K562 (cell line): ENCODE measurements around the gene AGFG2. TPM values are rescaled to one million over a fixed set of nuclear protein-coding genes. Genes with fewer than 3 reads are reported as not detected.

Experiments used
- ARHGAP35 ChIP-seq: fragments of 450-650 bp; IDR thresholded peaks from 2 replicates; pipeline ENCODE4 v1.6.1; 2018; ENCODE audit not compliant: partially characterized antibody
- CHCHD3 ChIP-seq: fragments of 250-450 bp; sonication (Bioruptor Pico); IDR thresholded peaks from 2 replicates; pipeline ENCODE4 v2.1.2; 2022; ENCODE audit warnings: mild to moderate bottlenecking
- HDAC8 ChIP-seq: fragments of 450-650 bp; IDR thresholded peaks from 2 replicates; pipeline ENCODE4 v1.6.1; 2016; ENCODE audit warnings: mild to moderate bottlenecking, missing genetic modification characterization, moderate library complexity, missing compliant biosample characterization
- KDM5B ChIP-seq: fragments of 200-600 bp; sonication (generic); IDR thresholded peaks from 2 replicates; pipeline ENCODE4 v1.6.1; 2012; ENCODE audit warnings: low read depth, mild to moderate bottlenecking, moderate library complexity, low read length, control low read depth, inconsistent platforms; ENCODE audit not compliant: insufficient replicate concordance
- RBM14 ChIP-seq: fragments of 200-400 bp; formaldehyde crosslinking; IDR thresholded peaks from 2 replicates; pipeline ENCODE4 v1.6.1; 2018; ENCODE audit warnings: low read depth, mild to moderate bottlenecking, low read length, moderate library complexity, borderline replicate concordance; ENCODE audit not compliant: insufficient read depth
- ZNF282 ChIP-seq: sonication (generic); formaldehyde crosslinking; IDR thresholded peaks from 2 replicates; pipeline ENCODE4 v1.8.1; 2023; ENCODE audit warnings: missing genetic modification reagents
- polyA plus RNA-seq, 8 experiments: library from polyadenylated mRNA; depleted of rRNA in 4 of 8; stranded (reverse) in 5 of 8; unstranded in 3 of 8; fragments of >200 nt; fragmentation: Nextera tagmentation in 2 of 8; fragmentation: Illumina TruSeq in 1 of 8; extraction: Ambion mirVana in 2 of 8; extraction: Trizol in 1 of 8; gene quantifications; 2 replicates each; pipeline versions ENCODE4 v1.2.1 to v1.2.3, GENCODE V29; 2011 to 2014; ENCODE audit warnings: inconsistent platforms in 1 of 8, missing spikeins in 1 of 8
- total RNA-seq, 7 experiments: library from RNA; depleted of rRNA in 6 of 7; stranded (reverse); fragments of >200 nt in 6 of 7; fragmentation: Illumina TruSeq in 2 of 7; extraction: Trizol in 2 of 7; gene quantifications; 2 replicates each; pipeline versions ENCODE4 v1.2.1 to v1.2.3, GENCODE V29; 2011 to 2021; ENCODE audit warnings: low replicate concordance in 1 of 7
- TF ChIP-seq, protein P1 (sequence below): sonication (generic); formaldehyde crosslinking; IDR thresholded peaks from 2 replicates; pipeline ENCODE4 v1.8.1; 2023; ENCODE audit warnings: missing genetic modification reagents, mild to moderate bottlenecking, borderline replicate concordance
- TF ChIP-seq, protein P2 (sequence below): fragments of 200-800 bp; sonication (Bioruptor generic); IDR thresholded peaks from 2 replicates; pipeline ENCODE4 v1.6.1; 2016; ENCODE audit warnings: missing genetic modification characterization, missing compliant biosample characterization
- TF ChIP-seq, protein P3 (sequence below): fragments of 450-650 bp; IDR thresholded peaks from 2 replicates; pipeline ENCODE4 v1.6.1; 2017; ENCODE audit warnings: antibody characterized with exemption
- TF ChIP-seq, protein P4 (sequence below): fragments of 200-400 bp; formaldehyde crosslinking; IDR thresholded peaks from 2 replicates; pipeline ENCODE4 v1.6.1; 2017; ENCODE audit warnings: mild to moderate bottlenecking, low read depth, low read length, moderate library complexity

AGFG2 gene
- total and polyA plus RNA-seq, 9 of the 15 experiments (the other 6 are each of a cell fraction or from before 2014, with no cell fraction given) = 0.31 to 23.1 (median 6.5) TPM

DNA sequence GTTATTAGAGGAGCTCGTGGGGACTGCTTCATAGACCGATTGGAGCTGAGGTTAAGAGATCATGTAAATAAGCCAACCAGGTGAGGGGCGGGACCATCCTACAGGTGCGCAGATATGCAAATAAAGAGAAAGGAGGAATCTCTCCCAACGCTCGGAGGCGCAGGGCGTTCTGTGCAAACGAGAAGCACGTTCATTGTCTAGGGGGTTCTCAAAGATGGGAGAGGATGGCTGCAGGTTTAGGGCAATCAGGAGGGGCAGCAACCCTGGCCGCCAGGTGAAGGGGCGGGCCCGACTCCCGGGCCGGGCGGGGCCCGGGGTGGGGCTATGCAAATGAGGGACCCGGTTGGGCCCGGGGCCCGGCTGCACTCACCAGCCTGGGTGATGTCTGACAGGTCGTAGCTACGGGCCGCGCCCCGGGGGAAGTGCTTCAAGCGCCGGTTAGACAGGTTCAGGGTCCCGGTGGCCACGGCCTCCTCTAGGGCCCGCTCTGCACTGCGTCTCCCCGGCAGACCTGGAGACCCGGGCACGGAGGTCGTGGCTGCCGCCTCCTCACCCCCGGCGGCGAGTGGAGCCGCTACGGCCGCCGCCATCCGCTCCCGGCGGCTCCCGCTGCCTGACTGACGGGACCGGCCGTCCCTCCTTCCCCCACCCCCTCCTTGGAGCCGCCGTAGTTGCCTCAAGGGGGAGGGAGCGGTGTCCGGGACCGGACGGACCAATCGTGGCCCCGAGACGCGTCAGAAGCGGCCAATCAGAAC, 46.7 kb downstream of the AGFG2 start, which contains the start of gene LRCH4 (continued):
- TF ChIP-seq, protein P1, sequence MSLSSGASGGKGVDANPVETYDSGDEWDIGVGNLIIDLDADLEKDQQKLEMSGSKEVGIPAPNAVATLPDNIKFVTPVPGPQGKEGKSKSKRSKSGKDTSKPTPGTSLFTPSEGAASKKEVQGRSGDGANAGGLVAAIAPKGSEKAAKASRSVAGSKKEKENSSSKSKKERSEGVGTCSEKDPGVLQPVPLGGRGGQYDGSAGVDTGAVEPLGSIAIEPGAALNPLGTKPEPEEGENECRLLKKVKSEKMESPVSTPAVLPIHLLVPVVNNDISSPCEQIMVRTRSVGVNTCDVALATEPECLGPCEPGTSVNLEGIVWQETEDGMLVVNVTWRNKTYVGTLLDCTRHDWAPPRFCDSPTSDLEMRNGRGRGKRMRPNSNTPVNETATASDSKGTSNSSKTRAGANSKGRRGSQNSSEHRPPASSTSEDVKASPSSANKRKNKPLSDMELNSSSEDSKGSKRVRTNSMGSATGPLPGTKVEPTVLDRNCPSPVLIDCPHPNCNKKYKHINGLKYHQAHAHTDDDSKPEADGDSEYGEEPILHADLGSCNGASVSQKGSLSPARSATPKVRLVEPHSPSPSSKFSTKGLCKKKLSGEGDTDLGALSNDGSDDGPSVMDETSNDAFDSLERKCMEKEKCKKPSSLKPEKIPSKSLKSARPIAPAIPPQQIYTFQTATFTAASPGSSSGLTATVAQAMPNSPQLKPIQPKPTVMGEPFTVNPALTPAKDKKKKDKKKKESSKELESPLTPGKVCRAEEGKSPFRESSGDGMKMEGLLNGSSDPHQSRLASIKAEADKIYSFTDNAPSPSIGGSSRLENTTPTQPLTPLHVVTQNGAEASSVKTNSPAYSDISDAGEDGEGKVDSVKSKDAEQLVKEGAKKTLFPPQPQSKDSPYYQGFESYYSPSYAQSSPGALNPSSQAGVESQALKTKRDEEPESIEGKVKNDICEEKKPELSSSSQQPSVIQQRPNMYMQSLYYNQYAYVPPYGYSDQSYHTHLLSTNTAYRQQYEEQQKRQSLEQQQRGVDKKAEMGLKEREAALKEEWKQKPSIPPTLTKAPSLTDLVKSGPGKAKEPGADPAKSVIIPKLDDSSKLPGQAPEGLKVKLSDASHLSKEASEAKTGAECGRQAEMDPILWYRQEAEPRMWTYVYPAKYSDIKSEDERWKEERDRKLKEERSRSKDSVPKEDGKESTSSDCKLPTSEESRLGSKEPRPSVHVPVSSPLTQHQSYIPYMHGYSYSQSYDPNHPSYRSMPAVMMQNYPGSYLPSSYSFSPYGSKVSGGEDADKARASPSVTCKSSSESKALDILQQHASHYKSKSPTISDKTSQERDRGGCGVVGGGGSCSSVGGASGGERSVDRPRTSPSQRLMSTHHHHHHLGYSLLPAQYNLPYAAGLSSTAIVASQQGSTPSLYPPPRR (CRISPR knock-in tag) = no peak
- TF ChIP-seq, protein P2, sequence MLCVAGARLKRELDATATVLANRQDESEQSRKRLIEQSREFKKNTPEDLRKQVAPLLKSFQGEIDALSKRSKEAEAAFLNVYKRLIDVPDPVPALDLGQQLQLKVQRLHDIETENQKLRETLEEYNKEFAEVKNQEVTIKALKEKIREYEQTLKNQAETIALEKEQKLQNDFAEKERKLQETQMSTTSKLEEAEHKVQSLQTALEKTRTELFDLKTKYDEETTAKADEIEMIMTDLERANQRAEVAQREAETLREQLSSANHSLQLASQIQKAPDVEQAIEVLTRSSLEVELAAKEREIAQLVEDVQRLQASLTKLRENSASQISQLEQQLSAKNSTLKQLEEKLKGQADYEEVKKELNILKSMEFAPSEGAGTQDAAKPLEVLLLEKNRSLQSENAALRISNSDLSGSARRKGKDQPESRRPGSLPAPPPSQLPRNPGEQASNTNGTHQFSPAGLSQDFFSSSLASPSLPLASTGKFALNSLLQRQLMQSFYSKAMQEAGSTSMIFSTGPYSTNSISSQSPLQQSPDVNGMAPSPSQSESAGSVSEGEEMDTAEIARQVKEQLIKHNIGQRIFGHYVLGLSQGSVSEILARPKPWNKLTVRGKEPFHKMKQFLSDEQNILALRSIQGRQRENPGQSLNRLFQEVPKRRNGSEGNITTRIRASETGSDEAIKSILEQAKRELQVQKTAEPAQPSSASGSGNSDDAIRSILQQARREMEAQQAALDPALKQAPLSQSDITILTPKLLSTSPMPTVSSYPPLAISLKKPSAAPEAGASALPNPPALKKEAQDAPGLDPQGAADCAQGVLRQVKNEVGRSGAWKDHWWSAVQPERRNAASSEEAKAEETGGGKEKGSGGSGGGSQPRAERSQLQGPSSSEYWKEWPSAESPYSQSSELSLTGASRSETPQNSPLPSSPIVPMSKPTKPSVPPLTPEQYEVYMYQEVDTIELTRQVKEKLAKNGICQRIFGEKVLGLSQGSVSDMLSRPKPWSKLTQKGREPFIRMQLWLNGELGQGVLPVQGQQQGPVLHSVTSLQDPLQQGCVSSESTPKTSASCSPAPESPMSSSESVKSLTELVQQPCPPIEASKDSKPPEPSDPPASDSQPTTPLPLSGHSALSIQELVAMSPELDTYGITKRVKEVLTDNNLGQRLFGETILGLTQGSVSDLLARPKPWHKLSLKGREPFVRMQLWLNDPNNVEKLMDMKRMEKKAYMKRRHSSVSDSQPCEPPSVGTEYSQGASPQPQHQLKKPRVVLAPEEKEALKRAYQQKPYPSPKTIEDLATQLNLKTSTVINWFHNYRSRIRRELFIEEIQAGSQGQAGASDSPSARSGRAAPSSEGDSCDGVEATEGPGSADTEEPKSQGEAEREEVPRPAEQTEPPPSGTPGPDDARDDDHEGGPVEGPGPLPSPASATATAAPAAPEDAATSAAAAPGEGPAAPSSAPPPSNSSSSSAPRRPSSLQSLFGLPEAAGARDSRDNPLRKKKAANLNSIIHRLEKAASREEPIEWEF = no peak
- TF ChIP-seq CHCHD3 (CRISPR knock-in tag) = no peak
- peak; percentile 95 for TF ChIP-seq KDM5B
- no peak for TF ChIP-seq ARHGAP35
- TF ChIP-seq HDAC8 = 0 out of 2 replicates have a peak, but pooled peaks have one; percentile 30
- 0 out of 2 replicates have a peak, but pooled peaks have one; percentile 91 for TF ChIP-seq RBM14
- TF ChIP-seq, protein P3, sequence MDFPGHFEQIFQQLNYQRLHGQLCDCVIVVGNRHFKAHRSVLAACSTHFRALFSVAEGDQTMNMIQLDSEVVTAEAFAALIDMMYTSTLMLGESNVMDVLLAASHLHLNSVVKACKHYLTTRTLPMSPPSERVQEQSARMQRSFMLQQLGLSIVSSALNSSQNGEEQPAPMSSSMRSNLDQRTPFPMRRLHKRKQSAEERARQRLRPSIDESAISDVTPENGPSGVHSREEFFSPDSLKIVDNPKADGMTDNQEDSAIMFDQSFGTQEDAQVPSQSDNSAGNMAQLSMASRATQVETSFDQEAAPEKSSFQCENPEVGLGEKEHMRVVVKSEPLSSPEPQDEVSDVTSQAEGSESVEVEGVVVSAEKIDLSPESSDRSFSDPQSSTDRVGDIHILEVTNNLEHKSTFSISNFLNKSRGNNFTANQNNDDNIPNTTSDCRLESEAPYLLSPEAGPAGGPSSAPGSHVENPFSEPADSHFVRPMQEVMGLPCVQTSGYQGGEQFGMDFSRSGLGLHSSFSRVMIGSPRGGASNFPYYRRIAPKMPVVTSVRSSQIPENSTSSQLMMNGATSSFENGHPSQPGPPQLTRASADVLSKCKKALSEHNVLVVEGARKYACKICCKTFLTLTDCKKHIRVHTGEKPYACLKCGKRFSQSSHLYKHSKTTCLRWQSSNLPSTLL = 0 out of 2 replicates have a peak, but pooled peaks have one; percentile 30
- no peak for TF ChIP-seq ZNF282
- TF ChIP-seq, protein P4, sequence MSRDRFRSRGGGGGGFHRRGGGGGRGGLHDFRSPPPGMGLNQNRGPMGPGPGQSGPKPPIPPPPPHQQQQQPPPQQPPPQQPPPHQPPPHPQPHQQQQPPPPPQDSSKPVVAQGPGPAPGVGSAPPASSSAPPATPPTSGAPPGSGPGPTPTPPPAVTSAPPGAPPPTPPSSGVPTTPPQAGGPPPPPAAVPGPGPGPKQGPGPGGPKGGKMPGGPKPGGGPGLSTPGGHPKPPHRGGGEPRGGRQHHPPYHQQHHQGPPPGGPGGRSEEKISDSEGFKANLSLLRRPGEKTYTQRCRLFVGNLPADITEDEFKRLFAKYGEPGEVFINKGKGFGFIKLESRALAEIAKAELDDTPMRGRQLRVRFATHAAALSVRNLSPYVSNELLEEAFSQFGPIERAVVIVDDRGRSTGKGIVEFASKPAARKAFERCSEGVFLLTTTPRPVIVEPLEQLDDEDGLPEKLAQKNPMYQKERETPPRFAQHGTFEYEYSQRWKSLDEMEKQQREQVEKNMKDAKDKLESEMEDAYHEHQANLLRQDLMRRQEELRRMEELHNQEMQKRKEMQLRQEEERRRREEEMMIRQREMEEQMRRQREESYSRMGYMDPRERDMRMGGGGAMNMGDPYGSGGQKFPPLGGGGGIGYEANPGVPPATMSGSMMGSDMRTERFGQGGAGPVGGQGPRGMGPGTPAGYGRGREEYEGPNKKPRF = no peak
